Measurements from ENCODE around the gene HS3ST3B1.

GRCh38 chr17:14282726-14283125 is 18.2 kb upstream of the HS3ST3B1 start:
- no peak for TF ChIP-seq CTCF (conservative IDR thresholded peaks at IDR 0.05; ENCODE audit: low read depth, low read length)
- TF ChIP-seq POLR2A (IDR thresholded peaks at IDR 0.05; ENCODE audit: low read depth, low read length) = no peak
- TF ChIP-seq RCOR1 (IDR thresholded peaks at IDR 0.05; ENCODE audit: insufficient replicate concordance, low read length) = no peak
- TF ChIP-seq CHD1 (IDR thresholded peaks at IDR 0.05; ENCODE audit: low read depth, low read length) = no peak
